Daoy (cell line): ENCODE data around the gene CSN2. TPM values are rescaled to one million over a fixed set of nuclear protein-coding genes. Genes with fewer than 3 reads are reported as not detected.

Source experiments
- total RNA-seq: library from RNA; depleted of rRNA; stranded (reverse); fragments of >200 nt; shearing (Covaris generic); gene quantifications from 2 replicates; pipeline ENCODE4 v1.2.3, GENCODE V29; 2014; rRNA removed

The CSN2 gene
- total RNA-seq, 1 experiment from 2014 or later, result not detected

Other genes with a start within 250 kb of the CSN2 start
- gene SULT1B1, start 205.1 kb downstream of the CSN2 start, total RNA-seq, result 0.63 and 0.74 TPM in 2 replicates
- gene SULT1E1, start 105.6 kb downstream of the CSN2 start, total RNA-seq, result 0.33 and 1.3 TPM in 2 replicates
- not detected in 2 replicates for gene CSN1S1, start 34.7 kb downstream of the CSN2 start, total RNA-seq
- gene STATH, start 30.2 kb upstream of the CSN2 start, total RNA-seq, result not detected in 2 replicates
- gene HTN3, start 62.7 kb upstream of the CSN2 start, total RNA-seq, result not detected in 2 replicates
- not detected in 2 replicates for gene HTN1, start 84.7 kb upstream of the CSN2 start, total RNA-seq
- gene PRR27, start 188.5 kb upstream of the CSN2 start, total RNA-seq, result not detected in 2 replicates
- gene ODAM, start 230.0 kb upstream of the CSN2 start, total RNA-seq, result not detected in 2 replicates